ENCODE results near the gene AVEN. TPM values are rescaled to one million over a fixed set of nuclear protein-coding genes. Genes with fewer than 3 reads are reported as not detected.

The AVEN gene
- total RNA-seq, 2 donors from 2014 or later, result 10.3 to 18.6 TPM

DNA sequence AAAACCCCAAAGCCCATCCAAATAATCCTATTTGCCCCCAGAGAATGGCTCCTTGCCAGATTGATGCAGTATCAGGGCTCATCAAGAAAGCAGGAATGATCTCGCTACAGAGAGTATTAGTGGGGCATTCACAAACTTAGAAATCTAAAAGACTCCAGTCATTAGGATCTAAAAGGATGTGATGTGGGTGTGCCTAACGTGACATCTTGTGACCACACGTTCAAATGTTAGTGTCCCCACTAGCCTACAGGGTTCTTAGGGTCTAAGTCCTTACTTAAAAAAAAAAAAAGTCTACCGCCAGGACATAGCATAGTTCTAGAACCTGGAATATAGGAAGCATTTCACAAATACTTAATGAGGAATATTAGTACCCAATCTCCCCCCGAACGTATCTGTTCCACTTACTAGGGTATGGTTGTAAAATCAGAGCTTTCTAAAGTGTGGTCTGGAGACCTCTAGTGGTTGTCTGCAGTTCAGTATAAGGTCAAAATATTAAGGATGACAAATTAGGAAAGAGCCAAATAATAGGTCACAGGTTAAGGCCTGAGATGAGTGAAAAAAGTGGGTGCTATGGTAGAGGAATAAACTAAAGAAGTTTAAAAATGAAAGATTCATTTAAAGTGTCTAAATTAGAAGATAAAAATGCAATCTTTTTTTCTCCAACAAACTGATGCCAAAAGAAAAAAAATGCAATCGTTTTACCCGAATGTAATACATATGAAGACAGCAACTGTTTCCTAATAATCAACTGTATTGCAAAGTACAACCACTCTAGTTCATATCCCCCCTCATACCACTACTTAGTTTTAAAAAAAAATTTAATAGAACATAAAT lies 75.0 kb downstream of the AVEN start:
- no peaks in the 10 kb centered on the region for H3K4me1 Mint-ChIP-seq (ENCODE audit: low read depth)
- no peaks in the 10 kb centered on the region for H3K9me3 Mint-ChIP-seq
- H3K4me3 Mint-ChIP-seq, result no peak overlapping the region
- no peak overlapping the region for H3K27ac Mint-ChIP-seq
- ATAC-seq (replicated peaks in 1 of 2), result no peak
- H3K36me3 Mint-ChIP-seq (ENCODE audit: insufficient read depth in 2 of 2), result no peaks in the 10 kb centered on the region
- DNase-seq, result no peak
- no peaks in the 10 kb centered on the region for H3K27me3 Mint-ChIP-seq (ENCODE audit: low read depth)

GRCh38 chr15:33960549-33960935 lies 78.5 kb downstream of the AVEN start:
- peaks cover 5% of the 10 kb centered on the region for H3K4me1 Mint-ChIP-seq (ENCODE audit: low read depth)
- no peak overlapping the region for H3K4me3 Mint-ChIP-seq
- DNase-seq (no peak), ATAC-seq (replicated peaks in 1 of 2) (no peak)
- H3K27me3 Mint-ChIP-seq (ENCODE audit: low read depth), result no peaks in the 10 kb centered on the region
- H3K27ac Mint-ChIP-seq, result no peak overlapping the region
- H3K9me3 Mint-ChIP-seq, result no peaks in the 10 kb centered on the region
- no peaks in the 10 kb centered on the region for H3K36me3 Mint-ChIP-seq (ENCODE audit: insufficient read depth in 2 of 2)

GRCh38 chr15:33959844-33960548 lies 79.0 kb downstream of the AVEN start:
- Mint-ChIP-seq H3K36me3 (ENCODE audit: insufficient read depth in 2 of 2) (no peaks in the 10 kb centered on the region), H3K27me3 (ENCODE audit: low read depth) (no peaks in the 10 kb centered on the region), H3K4me1 (ENCODE audit: low read depth) (peaks cover 5% of the 10 kb centered on the region), H3K4me3 (no peak overlapping the region), H3K9me3 (no peaks in the 10 kb centered on the region), H3K27ac (no peak overlapping the region)
- no peak for ATAC-seq (replicated peaks in 1 of 2)
- no peak for DNase-seq

- H3K36me3 Mint-ChIP-seq (ENCODE audit: insufficient read depth in 2 of 2), result no peaks in the 10 kb centered on the region
- H3K27ac Mint-ChIP-seq, result no peak overlapping the region
- ATAC-seq (replicated peaks in 1 of 2) (no peak), DNase-seq (no peak)
- peaks cover 1 to 2% of the 10 kb centered on the region in 2 donors for H3K9me3 Mint-ChIP-seq
- no peaks in the 10 kb centered on the region for H3K27me3 Mint-ChIP-seq (ENCODE audit: low read depth)
- H3K4me3 Mint-ChIP-seq, result no peak overlapping the region
- H3K4me1 Mint-ChIP-seq (ENCODE audit: low read depth), result peaks cover 12% of the 10 kb centered on the region
These were observed 82.6 kb downstream of the AVEN start for GRCh38 chr15:33956397-33956796.

DNA sequence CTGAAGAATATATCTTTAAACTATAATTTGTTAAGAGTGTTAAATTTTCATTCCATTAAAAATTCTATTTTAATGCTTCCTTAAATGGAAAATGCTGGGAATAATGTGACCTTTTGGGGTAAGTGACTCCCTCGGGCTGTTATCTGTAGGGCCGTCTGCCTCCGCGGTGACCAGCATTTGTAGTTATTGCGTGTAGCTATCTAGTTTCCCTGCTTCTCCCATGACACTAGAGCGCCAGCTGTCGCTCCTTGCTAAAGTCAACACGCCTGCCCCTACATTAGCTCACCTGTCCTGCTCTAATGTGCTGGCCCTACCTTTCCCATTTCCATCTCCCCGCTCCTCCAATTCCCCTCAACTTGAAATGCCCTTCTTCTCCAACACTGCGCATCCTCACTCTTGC lies 83.1 kb downstream of the AVEN start:
- no peak for ATAC-seq (replicated peaks in 1 of 2)
- no peak overlapping the region for H3K4me3 Mint-ChIP-seq
- H3K27me3 Mint-ChIP-seq (ENCODE audit: low read depth), result no peaks in the 10 kb centered on the region
- H3K27ac Mint-ChIP-seq, result no peak overlapping the region
- peaks cover 12% of the 10 kb centered on the region for H3K4me1 Mint-ChIP-seq (ENCODE audit: low read depth)
- no peaks in the 10 kb centered on the region for H3K36me3 Mint-ChIP-seq (ENCODE audit: insufficient read depth in 2 of 2)
- no peak for DNase-seq
- H3K9me3 Mint-ChIP-seq, result peaks cover 1 to 2% of the 10 kb centered on the region in 2 donors

DNA sequence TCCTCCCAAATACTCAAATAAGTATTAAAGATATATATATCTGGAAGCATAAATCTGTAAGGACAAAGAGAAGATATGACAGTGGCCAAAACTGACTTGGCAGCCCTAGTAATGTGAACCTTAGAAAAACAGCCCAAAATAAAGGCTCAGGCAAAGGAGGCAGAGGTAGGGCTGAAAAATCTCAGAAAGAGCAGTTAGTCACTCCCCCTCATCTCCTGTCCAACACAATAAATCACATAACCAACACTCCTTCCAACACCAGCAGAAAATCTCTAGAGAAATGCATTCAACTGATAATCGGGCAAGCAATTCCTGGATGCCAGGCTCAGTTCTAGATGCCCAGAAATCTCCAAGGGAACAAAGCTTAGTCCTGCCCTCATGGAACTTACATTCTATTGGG lies 92.9 kb downstream of the AVEN start:
- Mint-ChIP-seq H3K4me1 (ENCODE audit: low read depth) (no peaks in the 10 kb centered on the region), H3K4me3 (no peak overlapping the region), H3K27ac (no peak overlapping the region), H3K27me3 (ENCODE audit: low read depth) (no peaks in the 10 kb centered on the region), H3K9me3 (no peaks in the 10 kb centered on the region), H3K36me3 (ENCODE audit: insufficient read depth in 2 of 2) (peaks cover 0 to 2% of the 10 kb centered on the region in 2 donors)
- no peak for ATAC-seq (replicated peaks in 1 of 2)
- DNase-seq, result no peak

- H3K27ac Mint-ChIP-seq, result no peak overlapping the region
- H3K4me1 Mint-ChIP-seq (ENCODE audit: low read depth), result no peaks in the 10 kb centered on the region
- H3K9me3 Mint-ChIP-seq, result no peaks in the 10 kb centered on the region
- DNase-seq (no peak), ATAC-seq (replicated peaks in 1 of 2) (no peak)
- H3K36me3 Mint-ChIP-seq (ENCODE audit: insufficient read depth in 2 of 2), result peaks cover 0 to 2% of the 10 kb centered on the region in 2 donors
- no peak overlapping the region for H3K4me3 Mint-ChIP-seq
- H3K27me3 Mint-ChIP-seq (ENCODE audit: low read depth), result no peaks in the 10 kb centered on the region
These were observed 97.5 kb downstream of the AVEN start for GRCh38 chr15:33941279-33942063.

- Mint-ChIP-seq H3K9me3 (no peaks in the 10 kb centered on the region), H3K36me3 (ENCODE audit: insufficient read depth in 2 of 2) (no peaks in the 10 kb centered on the region), H3K4me3 (no peak overlapping the region), H3K27me3 (ENCODE audit: low read depth) (no peaks in the 10 kb centered on the region), H3K27ac (no peak overlapping the region), H3K4me1 (ENCODE audit: low read depth) (no peaks in the 10 kb centered on the region)
- ATAC-seq (replicated peaks in 1 of 2), result no peak
- no peak for DNase-seq
These were observed 104.1 kb downstream of the AVEN start for GRCh38 chr15:33934921-33935320.

GRCh38 chr15:33934396-33934795 lies 104.6 kb downstream of the AVEN start:
- Mint-ChIP-seq H3K9me3 (no peaks in the 10 kb centered on the region), H3K27me3 (ENCODE audit: low read depth) (no peaks in the 10 kb centered on the region), H3K4me3 (no peak overlapping the region), H3K27ac (no peak overlapping the region), H3K4me1 (ENCODE audit: low read depth) (no peaks in the 10 kb centered on the region), H3K36me3 (ENCODE audit: insufficient read depth in 2 of 2) (no peaks in the 10 kb centered on the region)
- no peak for DNase-seq
- ATAC-seq (replicated peaks in 1 of 2), result no peak

DNA sequence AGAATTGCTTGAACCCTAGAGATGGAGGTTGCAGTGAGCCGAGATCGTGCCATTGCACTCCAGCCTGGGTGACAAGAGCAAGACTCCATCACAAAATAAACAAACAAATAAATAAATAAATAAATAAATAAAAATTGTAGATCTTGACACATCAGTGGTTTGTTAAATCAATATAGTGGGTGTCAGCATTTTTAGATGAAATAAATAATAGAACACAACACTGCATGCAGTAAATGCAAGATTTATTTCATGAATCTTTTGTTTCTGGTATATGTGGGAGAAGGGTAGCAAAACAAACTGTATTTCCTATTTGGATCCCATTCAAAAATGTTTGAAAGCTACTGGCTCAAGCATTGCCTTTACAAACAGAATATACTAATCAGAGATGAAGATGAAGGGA lies 106.3 kb downstream of the AVEN start:
- no peak for DNase-seq
- no peaks in the 10 kb centered on the region for H3K27me3 Mint-ChIP-seq (ENCODE audit: low read depth)
- H3K9me3 Mint-ChIP-seq, result no peaks in the 10 kb centered on the region
- H3K27ac Mint-ChIP-seq, result no peak overlapping the region
- no peak for ATAC-seq (replicated peaks in 1 of 2)
- no peaks in the 10 kb centered on the region for H3K4me1 Mint-ChIP-seq (ENCODE audit: low read depth)
- H3K4me3 Mint-ChIP-seq, result no peak overlapping the region
- H3K36me3 Mint-ChIP-seq (ENCODE audit: insufficient read depth in 2 of 2), result no peaks in the 10 kb centered on the region

DNA sequence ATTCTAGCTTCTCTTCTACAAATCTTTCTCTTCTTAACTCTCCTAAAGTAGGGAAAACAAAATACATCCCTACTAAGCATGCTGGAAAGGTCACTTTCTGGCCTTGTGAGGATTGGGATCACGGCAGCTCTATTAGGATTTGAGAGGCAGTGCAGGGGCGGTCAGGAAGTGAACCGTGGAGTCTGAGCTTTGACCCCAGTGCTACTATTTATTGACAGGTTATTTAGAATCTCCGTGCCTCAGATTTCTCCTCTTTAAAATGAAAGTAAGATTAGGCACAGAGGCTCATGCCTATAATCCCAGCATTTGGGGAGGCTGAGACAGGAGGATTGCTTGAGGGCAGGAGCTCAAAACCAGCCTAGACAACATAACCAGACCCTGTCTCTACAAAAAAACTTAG lies 112.7 kb downstream of the AVEN start:
- Mint-ChIP-seq H3K9me3 (no peaks in the 10 kb centered on the region), H3K36me3 (ENCODE audit: insufficient read depth in 2 of 2) (no peaks in the 10 kb centered on the region), H3K4me3 (no peak overlapping the region), H3K4me1 (ENCODE audit: low read depth) (no peaks in the 10 kb centered on the region), H3K27me3 (ENCODE audit: low read depth) (no peaks in the 10 kb centered on the region), H3K27ac (no peak overlapping the region)
- DNase-seq (no peak), ATAC-seq (replicated peaks in 1 of 2) (no peak)

DNA sequence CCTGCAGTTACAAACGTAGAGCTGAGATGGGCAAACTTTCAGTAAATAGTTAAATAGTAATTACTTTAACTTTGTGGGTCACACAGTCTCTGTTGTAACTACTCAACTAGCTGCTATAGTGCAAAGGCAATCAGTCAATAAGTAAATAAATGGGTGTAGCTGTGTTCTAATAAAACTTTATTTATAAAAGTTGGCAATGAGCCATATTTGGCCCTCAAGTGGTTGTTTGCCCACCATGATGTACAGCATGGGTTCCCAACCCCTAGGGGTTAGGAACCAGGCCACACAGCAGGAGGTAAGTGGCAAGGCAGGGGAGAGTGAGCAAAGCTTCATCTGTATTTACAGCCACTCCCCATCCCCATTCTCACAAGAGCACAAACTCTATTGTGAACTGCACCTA lies 115.6 kb downstream of the AVEN start:
- Mint-ChIP-seq H3K4me3 (no peak overlapping the region), H3K36me3 (ENCODE audit: insufficient read depth in 2 of 2) (no peaks in the 10 kb centered on the region), H3K27ac (no peak overlapping the region), H3K9me3 (no peaks in the 10 kb centered on the region), H3K4me1 (ENCODE audit: low read depth) (no peaks in the 10 kb centered on the region), H3K27me3 (ENCODE audit: low read depth) (no peaks in the 10 kb centered on the region)
- ATAC-seq (replicated peaks in 1 of 2), result no peak
- DNase-seq, result no peak

Measured in activated T-cell treated with anti-CD3 and anti-CD28 coated beads, Interleukin-2, amount 50 U/mL, for 72 hours (primary cell).